Measurements from ENCODE around the gene LRIF1.
"Not testable (repeated sequence)": the region's sequence is repeated elsewhere in the genome, so short reads cannot be mapped to it uniquely, and the experiment has no call there.

Gene LRIF1

DNA sequence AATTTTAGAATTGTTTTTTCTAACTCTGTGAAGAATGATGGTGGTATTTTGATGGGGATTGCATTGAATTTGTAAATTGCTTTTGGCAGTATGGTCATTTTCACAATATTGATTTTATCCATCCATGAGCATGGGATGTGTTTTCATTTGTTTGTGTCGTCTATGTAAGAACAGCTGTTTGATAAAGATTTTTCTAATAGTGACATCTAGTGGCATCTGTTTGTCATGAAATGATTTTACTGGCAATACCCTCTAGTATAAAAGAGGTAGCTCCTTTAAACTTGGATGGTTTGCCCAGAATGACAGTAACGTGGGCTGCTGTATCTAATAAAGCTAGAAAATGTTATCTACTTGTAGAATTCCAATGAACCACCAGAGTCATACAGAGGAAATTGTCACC lies 28.6 kb upstream of the LRIF1 start:
- H4K91ac ChIP-seq (ENCODE audit: low read depth, low read length, poor library complexity); H2BK12ac ChIP-seq (ENCODE audit: low read length); H2BK15ac ChIP-seq (ENCODE audit: low read length); H3K9me3 ChIP-seq (replicated peaks in 1 of 2; ENCODE audit: control insufficient read depth in 2 of 2, insufficient read depth in 1 of 2, low read depth in 1 of 2, low read length in 2 of 2); H3K27ac ChIP-seq (replicated peaks; ENCODE audit: low read length); H2AFZ ChIP-seq (ENCODE audit: low read length); H3K4me3 ChIP-seq (ENCODE audit: low read length in 2 of 2); H3K4ac ChIP-seq (ENCODE audit: low read length); DNase-seq (ENCODE audit: low spot score); H3K9ac ChIP-seq (ENCODE audit: low read depth, low read length, poor library complexity); H2AK5ac ChIP-seq (ENCODE audit: low read depth, low read length); H3K36me3 ChIP-seq (replicated peaks in 1 of 2; ENCODE audit: control insufficient read depth in 2 of 2, insufficient read depth in 2 of 2, low read length in 2 of 2); H2BK120ac ChIP-seq (ENCODE audit: low read depth, low read length); H3K4me2 ChIP-seq (ENCODE audit: insufficient read depth, low read length, poor library complexity, severe bottlenecking); H2BK5ac ChIP-seq (ENCODE audit: low read length); H3K23ac ChIP-seq (ENCODE audit: low read depth, low read length, poor library complexity); H3K4me1 ChIP-seq (ENCODE audit: control insufficient read depth in 2 of 2, insufficient read depth in 1 of 2, low read depth in 1 of 2, low read length in 2 of 2); H3K18ac ChIP-seq (ENCODE audit: low read length); H3K27me3 ChIP-seq (ENCODE audit: control insufficient read depth in 3 of 3, insufficient read depth in 3 of 3, low read depth in 1 of 3, low read length in 3 of 3); H4K8ac ChIP-seq (ENCODE audit: low read depth, low read length); H3K14ac ChIP-seq (ENCODE audit: low read length); H3K79me1 ChIP-seq (ENCODE audit: low read depth, low read length): not testable (repeated sequence)
- no CpG with 5 or more reads among the region's 2 CpGs for WGBS, 2 donors (ENCODE audit: extremely low coverage in 2 of 2, insufficient read length in 2 of 2, insufficient replicate concordance in 1 of 2)

DNA sequence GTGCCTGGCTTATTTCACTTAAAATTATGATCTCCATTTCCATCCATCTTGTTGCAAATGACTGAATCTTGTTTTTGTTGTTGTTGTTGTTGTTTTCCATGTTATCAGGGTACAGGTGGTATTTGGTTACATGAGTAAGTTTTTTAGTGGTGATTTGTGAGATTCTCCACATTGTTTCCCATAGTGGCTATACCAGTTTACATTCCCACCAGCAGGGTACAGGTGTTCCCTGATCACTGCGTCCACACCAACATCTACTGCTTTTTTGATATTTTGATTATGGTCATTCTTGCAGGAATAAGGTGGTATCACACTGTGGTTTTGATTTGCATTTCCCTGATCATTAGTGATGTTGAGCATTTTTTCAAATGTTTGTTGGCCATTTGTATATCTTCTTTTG lies 27.6 kb upstream of the LRIF1 start:
- not testable (repeated sequence) for H3K36me3 ChIP-seq (replicated peaks in 1 of 2; ENCODE audit: control insufficient read depth in 2 of 2, insufficient read depth in 2 of 2, low read length in 2 of 2); H2AK5ac ChIP-seq (ENCODE audit: low read depth, low read length); H3K4ac ChIP-seq (ENCODE audit: low read length); H2BK12ac ChIP-seq (ENCODE audit: low read length); H2AFZ ChIP-seq (ENCODE audit: low read length); H2BK15ac ChIP-seq (ENCODE audit: low read length); H3K4me3 ChIP-seq (ENCODE audit: low read length in 2 of 2); H3K4me2 ChIP-seq (ENCODE audit: insufficient read depth, low read length, poor library complexity, severe bottlenecking); H3K79me1 ChIP-seq (ENCODE audit: low read depth, low read length); H2BK5ac ChIP-seq (ENCODE audit: low read length); H3K14ac ChIP-seq (ENCODE audit: low read length); H3K18ac ChIP-seq (ENCODE audit: low read length); H3K23ac ChIP-seq (ENCODE audit: low read depth, low read length, poor library complexity); H2BK120ac ChIP-seq (ENCODE audit: low read depth, low read length); H3K9ac ChIP-seq (ENCODE audit: low read depth, low read length, poor library complexity); H3K27me3 ChIP-seq (ENCODE audit: control insufficient read depth in 3 of 3, insufficient read depth in 3 of 3, low read depth in 1 of 3, low read length in 3 of 3); DNase-seq (ENCODE audit: low spot score); H3K9me3 ChIP-seq (replicated peaks in 1 of 2; ENCODE audit: control insufficient read depth in 2 of 2, insufficient read depth in 1 of 2, low read depth in 1 of 2, low read length in 2 of 2); H4K8ac ChIP-seq (ENCODE audit: low read depth, low read length); H4K91ac ChIP-seq (ENCODE audit: low read depth, low read length, poor library complexity); H3K27ac ChIP-seq (replicated peaks; ENCODE audit: low read length); H3K4me1 ChIP-seq (ENCODE audit: control insufficient read depth in 2 of 2, insufficient read depth in 1 of 2, low read depth in 1 of 2, low read length in 2 of 2)
- no CpG with 5 or more reads among the region's 1 CpG for WGBS, 2 donors (ENCODE audit: extremely low coverage in 2 of 2, insufficient read length in 2 of 2, insufficient replicate concordance in 1 of 2)

DNA sequence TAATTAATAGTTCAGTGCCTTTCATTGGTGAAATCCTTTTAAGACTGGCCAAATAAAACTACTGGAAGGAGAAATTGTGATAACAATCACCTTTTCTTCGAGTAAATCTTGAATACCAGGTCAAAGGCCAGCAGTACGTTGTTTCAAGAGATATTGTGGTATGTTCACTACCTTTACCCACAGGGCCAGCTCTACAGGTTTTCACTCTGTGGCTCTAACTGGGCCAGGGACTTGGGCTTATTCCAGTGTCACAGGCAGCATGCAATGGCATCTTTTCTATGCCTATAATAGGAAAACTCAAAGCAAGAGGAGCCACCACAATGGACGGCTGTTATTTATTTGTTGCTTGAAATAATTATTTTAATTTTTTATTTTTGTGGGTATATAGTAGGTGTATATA lies 26.8 kb upstream of the LRIF1 start:
- H3K18ac ChIP-seq (ENCODE audit: low read length), result no peak overlapping the region
- H3K4me1 ChIP-seq (ENCODE audit: control insufficient read depth in 2 of 2, insufficient read depth in 1 of 2, low read depth in 1 of 2, low read length in 2 of 2), result no peaks in the 10 kb centered on the region
- H3K23ac ChIP-seq (ENCODE audit: low read depth, low read length, poor library complexity), result no peak overlapping the region
- H3K4ac ChIP-seq (ENCODE audit: low read length), result no peak overlapping the region
- H2BK120ac ChIP-seq (ENCODE audit: low read depth, low read length), result no peak overlapping the region
- no peaks in the 10 kb centered on the region for H3K79me1 ChIP-seq (ENCODE audit: low read depth, low read length)
- H3K9ac ChIP-seq (ENCODE audit: low read depth, low read length, poor library complexity), result no peak overlapping the region
- H2AK5ac ChIP-seq (ENCODE audit: low read depth, low read length), result no peak overlapping the region
- H2BK5ac ChIP-seq (ENCODE audit: low read length), result no peak overlapping the region
- H2BK12ac ChIP-seq (ENCODE audit: low read length), result no peak overlapping the region
- H4K91ac ChIP-seq (ENCODE audit: low read depth, low read length, poor library complexity), result no peak overlapping the region
- H3K4me3 ChIP-seq (ENCODE audit: low read length in 2 of 2), result no peak overlapping the region
- H3K27me3 ChIP-seq (ENCODE audit: control insufficient read depth in 3 of 3, insufficient read depth in 3 of 3, low read depth in 1 of 3, low read length in 3 of 3), result no peaks in the 10 kb centered on the region
- no peak overlapping the region for H3K27ac ChIP-seq (replicated peaks; ENCODE audit: low read length)
- H4K8ac ChIP-seq (ENCODE audit: low read depth, low read length), result no peak overlapping the region
- H3K4me2 ChIP-seq (ENCODE audit: insufficient read depth, low read length, poor library complexity, severe bottlenecking), result no peak overlapping the region
- H3K36me3 ChIP-seq (replicated peaks in 1 of 2; ENCODE audit: control insufficient read depth in 2 of 2, insufficient read depth in 2 of 2, low read length in 2 of 2), result no peaks in the 10 kb centered on the region
- no peaks in the 10 kb centered on the region for H3K9me3 ChIP-seq (replicated peaks in 1 of 2; ENCODE audit: control insufficient read depth in 2 of 2, insufficient read depth in 1 of 2, low read depth in 1 of 2, low read length in 2 of 2)
- no peak overlapping the region for H2AFZ ChIP-seq (ENCODE audit: low read length)
- DNase-seq (ENCODE audit: low spot score), result no peak
- H3K14ac ChIP-seq (ENCODE audit: low read length), result no peak overlapping the region
- WGBS, 2 donors (ENCODE audit: extremely low coverage in 2 of 2, insufficient read length in 2 of 2, insufficient replicate concordance in 1 of 2), result no CpG with 5 or more reads among the region's 3 CpGs
- H2BK15ac ChIP-seq (ENCODE audit: low read length), result no peak overlapping the region

DNA sequence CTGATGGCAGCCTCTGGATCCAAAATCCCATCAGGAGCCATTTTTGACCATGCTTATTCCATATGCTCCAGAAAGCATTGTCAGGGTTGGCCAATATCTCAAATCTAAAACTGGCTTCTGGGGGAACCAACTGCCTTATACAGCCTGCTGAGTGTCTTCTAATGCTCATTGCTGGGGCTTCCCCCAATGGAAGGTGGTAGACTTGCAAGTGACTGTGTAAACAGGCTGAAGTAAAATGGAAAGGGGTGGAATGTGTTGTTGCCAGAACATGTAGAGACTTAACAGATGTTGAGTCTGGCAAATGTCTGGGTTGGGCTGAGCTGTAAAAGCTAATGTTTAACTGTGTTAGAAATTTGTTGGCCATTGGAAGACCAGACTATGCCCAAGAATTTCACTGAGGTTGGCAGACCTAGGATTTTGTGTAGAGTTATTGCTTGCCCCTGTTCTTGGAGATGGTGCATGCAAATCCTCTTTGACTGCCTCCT lies 22.7 kb upstream of the LRIF1 start:
- H3K4ac ChIP-seq (ENCODE audit: low read length), result no peak overlapping the region
- no peak overlapping the region for H2AFZ ChIP-seq (ENCODE audit: low read length)
- H3K79me1 ChIP-seq (ENCODE audit: low read depth, low read length), result no peaks in the 10 kb centered on the region
- H2BK120ac ChIP-seq (ENCODE audit: low read depth, low read length), result no peak overlapping the region
- no peaks in the 10 kb centered on the region for H3K36me3 ChIP-seq (replicated peaks in 1 of 2; ENCODE audit: control insufficient read depth in 2 of 2, insufficient read depth in 2 of 2, low read length in 2 of 2)
- no peak overlapping the region for H2AK5ac ChIP-seq (ENCODE audit: low read depth, low read length)
- H3K23ac ChIP-seq (ENCODE audit: low read depth, low read length, poor library complexity), result no peak overlapping the region
- no peaks in the 10 kb centered on the region for H3K4me1 ChIP-seq (ENCODE audit: control insufficient read depth in 2 of 2, insufficient read depth in 1 of 2, low read depth in 1 of 2, low read length in 2 of 2)
- H2BK15ac ChIP-seq (ENCODE audit: low read length), result no peak overlapping the region
- H3K14ac ChIP-seq (ENCODE audit: low read length), result no peak overlapping the region
- no peak overlapping the region for H4K91ac ChIP-seq (ENCODE audit: low read depth, low read length, poor library complexity)
- H3K18ac ChIP-seq (ENCODE audit: low read length), result no peak overlapping the region
- H3K9me3 ChIP-seq (replicated peaks in 1 of 2; ENCODE audit: control insufficient read depth in 2 of 2, insufficient read depth in 1 of 2, low read depth in 1 of 2, low read length in 2 of 2), result no peaks in the 10 kb centered on the region
- H2BK12ac ChIP-seq (ENCODE audit: low read length), result no peak overlapping the region
- H2BK5ac ChIP-seq (ENCODE audit: low read length), result no peak overlapping the region
- H3K27ac ChIP-seq (replicated peaks; ENCODE audit: low read length), result no peak overlapping the region
- H3K9ac ChIP-seq (ENCODE audit: low read depth, low read length, poor library complexity), result no peak overlapping the region
- H3K4me3 ChIP-seq (ENCODE audit: low read length in 2 of 2), result no peak overlapping the region
- H3K4me2 ChIP-seq (ENCODE audit: insufficient read depth, low read length, poor library complexity, severe bottlenecking), result no peak overlapping the region
- H3K27me3 ChIP-seq (ENCODE audit: control insufficient read depth in 3 of 3, insufficient read depth in 3 of 3, low read depth in 1 of 3, low read length in 3 of 3), result peaks cover 0 to 17% (median 0%) of the 10 kb centered on the region in 3 experiments
- DNase-seq (ENCODE audit: low spot score), result no peak
- no peak overlapping the region for H4K8ac ChIP-seq (ENCODE audit: low read depth, low read length)

Measured in neuronal stem cell (in vitro differentiated cells).